K562 (cell line): ENCODE data around the gene SUFU. TPM values are rescaled to one million over a fixed set of nuclear protein-coding genes. Genes with fewer than 3 reads are reported as not detected.

ENCODE experiments used
- ATAC-seq: fragments of 200-7000 bp; cut with Tn5 transposase; 3 replicates; pipeline ENCODE4 v1.9.1; 2020; ENCODE audit warnings: moderate library complexity
- BruUV-seq: library from RNA; stranded (reverse); fragments of 400-500 nt; replicated peaks from 2 replicates; lab custom pipeline; 2021; lab: Mats Ljungman, UMichigan
- CTCF ChIA-PET: fragments of 300-600 bp; formaldehyde crosslinking; extraction: SDS; loops from one replicate; lab custom pipeline; 2021; ENCODE audit warnings: low intra/inter-chr PET ratio; lab: Yijun Ruan, JAX
- POLR2A ChIA-PET: fragments of 300-600, 350-650 bp; sonication (Branson Sonifier 250); formaldehyde crosslinking; extraction: SDS; loops from one replicate; lab custom pipeline; 2021; ENCODE audit warnings: antibody characterized with exemption, inconsistent platforms; lab: Yijun Ruan, JAX
- DNase-seq, 4 experiments: peaks; one replicate each; pipeline versions ENCODE4 v3.0.0 to v3.0.0-alpha.2; 2011 to 2018; ENCODE audit warnings: low spot score in 3 of 4, mixed read lengths in 3 of 4; ENCODE audit errors: extremely low read depth in 1 of 4
- FAIRE-seq: peaks from 2 replicates; lab custom pipeline; 2011; peaks lifted over from hg19 to GRCh38; lab: Jason Lieb, UNC
- H2AFZ ChIP-seq: 2 replicates; pipeline ENCODE4 v1.6.0; 2011; ENCODE audit warnings: low read depth, low read length, control low read depth, inconsistent platforms
- H3K27ac ChIP-seq: fragments of 200-600 bp; 3 replicates; pipeline ENCODE4 v1.8.0; 2011; ENCODE audit warnings: low read depth, mild to moderate bottlenecking, control low read depth, inconsistent platforms, low read length, moderate library complexity, mixed read lengths; ENCODE audit errors: extremely low read depth
- H3K27me3 ChIP-seq, 2 experiments: fragments of 300-600 bp in 1 of 2; 2 replicates in 1 of 2; 3 replicates in 1 of 2; pipeline versions ENCODE4 v1.6.0 to v1.8.0; 2011; ENCODE audit warnings: inconsistent platforms in 2 of 2, low read length in 2 of 2, mild to moderate bottlenecking in 1 of 2, mixed read lengths in 1 of 2, moderate library complexity in 1 of 2; ENCODE audit not compliant: control insufficient read depth in 2 of 2, insufficient read depth in 2 of 2
- H3K36me3 ChIP-seq: fragments of 300-600 bp; 3 replicates; pipeline ENCODE4 v1.8.0; 2011; ENCODE audit warnings: mild to moderate bottlenecking, low read length, inconsistent platforms; ENCODE audit not compliant: control insufficient read depth, insufficient read depth
- H3K4me1 ChIP-seq, 2 experiments: fragments of 200-600 bp in 1 of 2; replicated peaks in 1 of 2; 2 replicates in 1 of 2; 3 replicates in 1 of 2; pipeline versions ENCODE4 v1.5.1 to v1.8.0; 2011; ENCODE audit warnings: inconsistent platforms in 2 of 2, low read length in 2 of 2, mild to moderate bottlenecking in 1 of 2, mixed read lengths in 1 of 2, moderate library complexity in 1 of 2; ENCODE audit not compliant: control insufficient read depth in 2 of 2, insufficient read depth in 2 of 2
- H3K4me2 ChIP-seq: 2 replicates; pipeline ENCODE4 v1.6.1; 2011; ENCODE audit warnings: low read length, control low read depth, inconsistent platforms, mixed read lengths; ENCODE audit not compliant: insufficient read depth
- H3K4me3 ChIP-seq: fragments of 200-600 bp; sonication (generic), shearing (Covaris generic); 2 replicates; pipeline ENCODE4 v1.5.1; 2016; ENCODE audit warnings: control low read depth, inconsistent platforms
- H3K79me2 ChIP-seq: fragments of 200-600 bp; 3 replicates; pipeline ENCODE4 v1.8.0; 2011; ENCODE audit warnings: low read length, inconsistent platforms; ENCODE audit not compliant: control insufficient read depth, insufficient read depth
- H3K9ac ChIP-seq, 2 experiments: 2 replicates each; pipeline versions ENCODE4 v1.6.0 to v1.6.1; 2011; ENCODE audit warnings: low read depth in 2 of 2, low read length in 2 of 2, control low read depth in 1 of 2, inconsistent platforms in 1 of 2, mild to moderate bottlenecking in 1 of 2, mixed read lengths in 1 of 2; ENCODE audit not compliant: insufficient read depth in 1 of 2
- H3K9me1 ChIP-seq: one replicate; pipeline ENCODE4 v1.6.0; 2011; ENCODE audit warnings: inconsistent platforms, mild to moderate bottlenecking, low read length, moderate library complexity; ENCODE audit not compliant: control insufficient read depth, insufficient read depth
- H3K9me3 ChIP-seq: replicated peaks from 2 replicates; pipeline ENCODE4 v1.5.1; 2011; ENCODE audit warnings: low read depth, low read length, inconsistent platforms; ENCODE audit not compliant: control insufficient read depth, insufficient read depth
- H4K20me1 ChIP-seq: replicated peaks from 2 replicates; pipeline ENCODE4 v1.6.1; 2011; ENCODE audit warnings: low read length, inconsistent platforms, mixed read lengths; ENCODE audit not compliant: control insufficient read depth, insufficient read depth
- CBFA2T3 ChIP-seq: fragments of 450-650 bp; IDR thresholded peaks from 2 replicates; pipeline ENCODE4 v1.6.1; 2017
- HSF4 ChIP-seq: fragments of 250-450 bp; sonication (Bioruptor Pico); IDR thresholded peaks from 2 replicates; pipeline ENCODE4 v2.1.2; 2022; ENCODE audit warnings: mild to moderate bottlenecking, moderate library complexity, borderline replicate concordance
- MAFK ChIP-seq: IDR thresholded peaks from 2 replicates; pipeline ENCODE4 v1.6.1; 2011; ENCODE audit warnings: low read length, improper control_type of control experiment
- MCM7 ChIP-seq, 2 experiments: fragments of 450-650 bp; IDR thresholded peaks; 2 replicates each; pipeline ENCODE4 v1.6.1; 2016 to 2018
- SMARCA5 ChIP-seq: fragments of 450-650 bp; IDR thresholded peaks from 2 replicates; pipeline ENCODE4 v1.6.1; 2016
- TAF1 ChIP-seq: IDR thresholded peaks from 2 replicates; pipeline ENCODE4 v1.6.1; 2011; ENCODE audit warnings: mild to moderate bottlenecking, low read length, moderate library complexity; ENCODE audit not compliant: insufficient read depth, control insufficient read depth, severe bottlenecking; ENCODE audit errors: extremely low read depth
- XRCC3 ChIP-seq: fragments of 450-650 bp; IDR thresholded peaks from 2 replicates; pipeline ENCODE4 v1.6.1; 2017; ENCODE audit warnings: mild to moderate bottlenecking, moderate library complexity
- ZNF184 ChIP-seq: sonication (generic); formaldehyde crosslinking; IDR thresholded peaks from 2 replicates; pipeline ENCODE4 v1.5.0; 2020; ENCODE audit warnings: missing genetic modification reagents
- ZNF282 ChIP-seq: sonication (generic); formaldehyde crosslinking; IDR thresholded peaks from 2 replicates; pipeline ENCODE4 v1.8.1; 2023; ENCODE audit warnings: missing genetic modification reagents
- WGBS: fragments of 100-300 bp; shearing (Covaris generic); methylation state at CpG from one replicate; pipeline ENCODE4 v1.1.6; 2016; ENCODE audit warnings: low coverage, mixed read lengths; ENCODE audit not compliant: insufficient coverage; ENCODE audit errors: missing lambda C conversion rate; 5-methylcytosine and 5-hydroxymethylcytosine counted together
- in situ Hi-C: fragments of 300-500 bp; cut with MboI; formaldehyde crosslinking; loops from 4 replicates; pipeline ENCODE4 v1.15.0; 2018; ENCODE audit warnings: inconsistent platforms, mixed read lengths
- intact Hi-C: fragments of 100-400 bp; cut with micrococcal nuclease; formaldehyde crosslinking; loops from 2 replicates; pipeline ENCODE4 v1.14.2; 2022
- polyA plus RNA-seq, 8 experiments: library from polyadenylated mRNA; depleted of rRNA in 4 of 8; stranded (reverse) in 5 of 8; unstranded in 3 of 8; fragments of >200 nt; fragmentation: Nextera tagmentation in 2 of 8; fragmentation: Illumina TruSeq in 1 of 8; extraction: Ambion mirVana in 2 of 8; extraction: Trizol in 1 of 8; gene quantifications; 2 replicates each; pipeline versions ENCODE4 v1.2.1 to v1.2.3, GENCODE V29; 2011 to 2014; ENCODE audit warnings: inconsistent platforms in 1 of 8, missing spikeins in 1 of 8
- total RNA-seq, 7 experiments: library from RNA; depleted of rRNA in 6 of 7; stranded (reverse); fragments of >200 nt in 6 of 7; fragmentation: Illumina TruSeq in 2 of 7; extraction: Trizol in 2 of 7; gene quantifications; 2 replicates each; pipeline versions ENCODE4 v1.2.1 to v1.2.3, GENCODE V29; 2011 to 2021; ENCODE audit warnings: low replicate concordance in 1 of 7

The SUFU gene
- total and polyA plus RNA-seq, 9 of the 15 experiments (the other 6 are each of a cell fraction or from before 2014, with no cell fraction given): 0.59 to 6.3 (median 0.82) TPM

- TF ChIP-seq MAFK: no peak
- TF ChIP-seq CBFA2T3: no peak
- TF ChIP-seq ZNF282 (CRISPR knock-in tag): no peak
- no peak for TF ChIP-seq HSF4 (CRISPR knock-in tag)
- no peak for TF ChIP-seq TAF1
- TF ChIP-seq SMARCA5: no peak
- TF ChIP-seq, all 486 proteins: peak for 0
Measured at GRCh38 chr10:102515724-102516123, 12.0 kb downstream of the SUFU start (continued).

GRCh38 chr10:102517553-102517952, 13.8 kb downstream of the SUFU start:
- POLR2A ChIA-PET: interaction anchor here (1.4 kb wide), 1 partner anchor 11 kb away, joined by 3 read pairs; no protein-coding TSS in a partner anchor
- ATAC-seq (no peak), FAIRE-seq (no peak)

More at GRCh38 chr10:102517553-102517952, 13.8 kb downstream of the SUFU start:
- no TSS peak for BruUV-seq
- Histone ChIP-seq H4K20me1 (no peaks in the 10 kb centered on the region), H3K79me2 (no peaks in the 10 kb centered on the region), H2AFZ (no peak overlapping the region), H3K4me2 (no peak overlapping the region), H3K27me3 (no peaks in the 10 kb centered on the region), H3K9ac (no peak overlapping the region), H3K9me3 (no peaks in the 10 kb centered on the region), H3K4me3 (no peak overlapping the region), H3K36me3 (peaks cover 16% of the 10 kb centered on the region; the same call in 2 of the 3 replicates), H3K9me1 (peaks cover under 1% of the 10 kb centered on the region), H3K4me1 (peaks cover 0 to 5% of the 10 kb centered on the region in 2 experiments; a peak in 3 of 5 replicates), H3K27ac (no peak overlapping the region)
- 93% methylated on average over 3 of the region's 3 CpGs for WGBS
- intact Hi-C loops: no loop called here
- DNase-seq: no peak
- CTCF ChIA-PET: no interaction called here
- TF ChIP-seq XRCC3 (no peak), MCM7 (IDR thresholded peaks at IDR 0.05) (no peak), ZNF184 (CRISPR knock-in tag) (no peak)
- in situ Hi-C loops: loop anchor here (25.0 kb wide), 1 partner anchor 680 kb away; the partner anchor contains the start of gene KCNIP2
